Heart right ventricle (tissue), 16 donors: ENCODE measurements around the gene TENM4. TPM values are rescaled to one million over a fixed set of nuclear protein-coding genes. Genes with fewer than 3 reads are reported as not detected.

Source experiments
- ATAC-seq, 8 donors: fragments of 200-7000 bp; cut with Tn5 transposase; one replicate each; pipeline ENCODE4 v1.9.1; 2020; ENCODE audit warnings: mild to moderate bottlenecking in 8 of 8, moderate library complexity in 8 of 8, moderate number of reproducible peaks in 1 of 8
- DNase-seq, 2 donors: peaks; one replicate each; pipeline ENCODE4 v3.0.0-alpha.2; 2020
- H3K27ac ChIP-seq, 10 donors: fragments of 200-600 bp; sonication (generic) in 2 of 10; one replicate each; pipeline versions ENCODE4 v1.5.0 to v1.8.0; 2020 to 2022; ENCODE audit warnings: mild to moderate bottlenecking in 3 of 10
- H3K27me3 ChIP-seq, 7 donors: fragments of 200-600 bp; one replicate each; pipeline ENCODE4 v1.8.0; 2021 to 2022; ENCODE audit warnings: mild to moderate bottlenecking in 2 of 7
- H3K36me3 ChIP-seq, 9 donors: fragments of 200-600 bp; sonication (generic) in 1 of 9; one replicate each; pipeline versions ENCODE4 v1.5.0 to v1.8.0; 2020 to 2022; ENCODE audit warnings: mild to moderate bottlenecking in 2 of 9
- H3K4me1 ChIP-seq, 9 donors: fragments of 200-600 bp; sonication (generic) in 1 of 9; one replicate each; pipeline versions ENCODE4 v1.5.0 to v1.8.0; 2020 to 2022; ENCODE audit warnings: mild to moderate bottlenecking in 4 of 9
- H3K4me3 ChIP-seq, 10 donors: fragments of 200-600 bp; sonication (generic) in 2 of 10; one replicate each; pipeline versions ENCODE4 v1.5.0 to v1.8.0; 2020 to 2022; ENCODE audit warnings: mild to moderate bottlenecking in 7 of 10, moderate library complexity in 2 of 10
- H3K9me3 ChIP-seq, 11 donors: fragments of 200-600 bp in 10 of 11; sonication (generic) in 2 of 11; one replicate each; pipeline versions ENCODE4 v1.5.0 to v1.8.0; 2013 to 2022; ENCODE audit warnings: mild to moderate bottlenecking in 2 of 11, control low read depth in 1 of 11, moderate library complexity in 1 of 11
- WGBS, 2 donors: extraction: QIAGEN DNeasy Blood & Tissue Kit; methylation state at CpG; one replicate each; pipeline ENCODE4 v1.1.7; 2013; ENCODE audit warnings: inconsistent platforms in 1 of 2; 5-methylcytosine and 5-hydroxymethylcytosine counted together
- intact Hi-C, 10 donors: fragments of 100-400 bp; cut with DNase I; formaldehyde crosslinking; loops; one replicate each; pipeline versions ENCODE4 v1.11.1 to v1.14.2; 2022
- polyA plus RNA-seq, 2 donors: library from polyadenylated mRNA; stranded (reverse); fragments of 200-250 nt; gene quantifications; one replicate each; pipeline ENCODE4 v1.2.3, GENCODE V29; 2013
- total RNA-seq, 10 donors: library from RNA; stranded (reverse); fragmentation: NEBNext Ultra II Directional in 3 of 10; extraction: Animal tissue kit (Norgen Biotek cat#: 25700) in 3 of 10; gene quantifications; one replicate each; pipeline versions ENCODE4 v1.2.1 to v1.2.4, GENCODE V29; 2021 to 2023
- TF ChIP-seq, protein P1 (sequence below), 9 donors: fragments of 200-600 bp; sonication (generic) in 2 of 9; IDR thresholded peaks; one replicate each; pipeline versions ENCODE4 v1.5.0 to v1.8.0; 2021 to 2022; ENCODE audit warnings: antibody characterized with exemption in 9 of 9, mild to moderate bottlenecking in 5 of 9, moderate library complexity in 1 of 9
- donor health status: Arrhythmogenic right ventricular cardiomyopathy.
- donor health status: ischemic (EF 13 %, LVEDD 7.1; RV severe dilation, severe dysfunction).
- donor health status: healthy with polysubstance abuse.
- donor health status: DM: no; HTN: yes; CAD: no.
- donor health status: DM: no; HTN: no; CAD: no.
- donor health status: ischemic (EF 25% LVEDD 6.9; RV normal size, moderate dysfunction).
- donor health status: ischemic (EF 25% LVEDD 5.7; RV mildly dilated, moderate dysfunction).
- donor health status: healthy.
- donor health status: DM: yes; HTN: yes; CAD: no.
- donor health status: Ischemic cardiomyopathy.
- donor health status: ischemic (EF 35%, LVEDD 5.7; RV mildly dilated, moderate dysfunction).
- donor health status: nonischemic (EF 11% LVEDD 7.7; RV severe dilation, severe dysfunction).
- donor health status: DM: yes; HTN: yes; CAD: no.
- donor health status: PGD.
- donor health status: ischemic (EF 29% LVEDD 5.4; RV normal size, mild dysfunction).
- donor health status: nonischemic (EF 23%, LVEDD 6.1; RV moderate dilation, normal function).

TENM4 gene
- total and polyA plus RNA-seq, 12 donors = 0.10 to 3.6 (median 0.91) TPM

DNA sequence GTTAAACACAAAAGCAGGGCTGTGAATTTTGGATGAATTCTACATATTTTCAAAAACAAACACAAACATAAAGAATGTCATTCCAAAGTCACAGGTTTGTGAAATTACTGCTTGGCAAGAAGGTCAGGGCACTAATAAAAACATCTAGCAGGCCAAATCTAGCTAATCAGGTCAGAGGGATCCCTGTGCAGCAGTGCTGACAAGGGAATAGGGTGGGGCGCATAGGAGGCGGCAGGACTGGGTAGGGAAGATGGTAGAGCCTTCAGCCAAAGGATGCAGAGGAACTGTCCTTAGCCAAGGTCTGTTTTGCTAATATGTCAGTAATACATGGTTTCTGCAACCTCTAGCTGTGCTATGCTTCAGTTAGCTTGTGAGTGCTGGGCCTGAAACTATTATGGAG lies 396.6 kb downstream of the TENM4 start:
- H3K4me3 ChIP-seq = no peak overlapping the region
- peaks cover 0 to 22% (median 3%) of the 10 kb centered on the region in 7 donors for H3K27me3 ChIP-seq
- no peaks in the 10 kb centered on the region for H3K4me1 ChIP-seq
- DNase-seq (no peak), ATAC-seq (no peak)
- no peak overlapping the region for H3K27ac ChIP-seq
- no peaks in the 10 kb centered on the region for H3K36me3 ChIP-seq
- WGBS, 2 donors = 92 to 98% methylated on average over 2 of the region's 2 CpGs
- intact Hi-C loops = loop anchor here in 2 of 10 donors (10.0 kb wide), 2 partner anchors 239 to 269 kb away; no protein-coding TSS in a partner anchor
- TF ChIP-seq, protein P1, sequence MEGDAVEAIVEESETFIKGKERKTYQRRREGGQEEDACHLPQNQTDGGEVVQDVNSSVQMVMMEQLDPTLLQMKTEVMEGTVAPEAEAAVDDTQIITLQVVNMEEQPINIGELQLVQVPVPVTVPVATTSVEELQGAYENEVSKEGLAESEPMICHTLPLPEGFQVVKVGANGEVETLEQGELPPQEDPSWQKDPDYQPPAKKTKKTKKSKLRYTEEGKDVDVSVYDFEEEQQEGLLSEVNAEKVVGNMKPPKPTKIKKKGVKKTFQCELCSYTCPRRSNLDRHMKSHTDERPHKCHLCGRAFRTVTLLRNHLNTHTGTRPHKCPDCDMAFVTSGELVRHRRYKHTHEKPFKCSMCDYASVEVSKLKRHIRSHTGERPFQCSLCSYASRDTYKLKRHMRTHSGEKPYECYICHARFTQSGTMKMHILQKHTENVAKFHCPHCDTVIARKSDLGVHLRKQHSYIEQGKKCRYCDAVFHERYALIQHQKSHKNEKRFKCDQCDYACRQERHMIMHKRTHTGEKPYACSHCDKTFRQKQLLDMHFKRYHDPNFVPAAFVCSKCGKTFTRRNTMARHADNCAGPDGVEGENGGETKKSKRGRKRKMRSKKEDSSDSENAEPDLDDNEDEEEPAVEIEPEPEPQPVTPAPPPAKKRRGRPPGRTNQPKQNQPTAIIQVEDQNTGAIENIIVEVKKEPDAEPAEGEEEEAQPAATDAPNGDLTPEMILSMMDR (IDR thresholded peaks at IDR 0.05) = no peak
- H3K9me3 ChIP-seq = no peaks in the 10 kb centered on the region

DNA sequence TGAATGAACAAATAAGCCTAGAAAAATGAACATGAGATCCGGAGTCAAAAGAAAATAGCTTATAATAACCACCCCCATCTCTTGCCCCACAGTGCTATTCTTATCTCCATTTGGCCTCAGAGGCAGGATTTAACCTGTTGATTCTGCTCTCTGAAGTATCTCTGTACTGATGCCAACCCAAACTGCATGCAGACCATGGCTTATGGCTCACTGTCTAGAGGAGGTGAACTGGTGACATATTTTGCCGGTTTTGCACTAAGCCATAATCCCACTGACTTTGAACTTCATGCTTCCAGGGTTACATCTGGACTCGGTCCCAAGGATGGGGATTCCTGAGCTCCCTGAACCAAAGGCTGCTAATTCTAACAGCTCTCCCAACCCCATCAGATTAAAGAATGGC lies 397.1 kb downstream of the TENM4 start:
- H3K4me3 ChIP-seq = no peak overlapping the region
- 80 to 85% methylated on average over 3 of the region's 3 CpGs for WGBS, 2 donors
- TF ChIP-seq, protein P1 (IDR thresholded peaks at IDR 0.05) = no peak

DNA sequence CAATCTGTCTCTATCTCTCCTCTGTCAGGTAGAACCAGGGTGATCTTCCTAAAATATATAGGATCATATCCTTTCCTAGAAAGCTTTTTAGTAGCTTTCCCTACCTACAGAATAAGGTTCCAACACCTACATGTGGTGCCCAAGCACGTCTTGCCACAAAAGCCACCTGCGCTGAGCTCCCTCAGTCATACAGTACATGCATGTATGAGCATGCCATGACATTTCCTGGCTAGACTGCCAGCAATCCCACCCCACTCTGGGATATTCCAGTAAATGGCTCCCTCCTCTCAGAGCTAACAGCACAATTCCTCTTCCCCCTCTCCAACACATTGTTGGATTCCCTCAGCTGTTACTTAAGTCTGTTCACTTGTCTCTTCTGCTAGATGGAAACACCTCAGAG lies 398.0 kb downstream of the TENM4 start:
- Histone ChIP-seq H3K27ac (no peak overlapping the region), H3K4me1 (no peaks in the 10 kb centered on the region), H3K27me3 (peaks cover 0 to 22% (median 4%) of the 10 kb centered on the region in 7 donors), H3K36me3 (no peaks in the 10 kb centered on the region), H3K4me3 (no peak overlapping the region), H3K9me3 (no peaks in the 10 kb centered on the region)
- DNase-seq (no peak), ATAC-seq (no peak)
- intact Hi-C loops = loop anchor here in 2 of 10 donors (10.0 kb wide), 2 partner anchors 238 to 268 kb away; no protein-coding TSS in a partner anchor
- TF ChIP-seq, protein P1 (IDR thresholded peaks at IDR 0.05) = no peak
- 95 to 100% methylated on average over 2 of the region's 2 CpGs for WGBS, 2 donors

More for the DNA sequence above, 397.1 kb downstream of the TENM4 start:
- ATAC-seq = no peak
- H3K4me1 ChIP-seq = no peaks in the 10 kb centered on the region
- no peaks in the 10 kb centered on the region for H3K36me3 ChIP-seq
- intact Hi-C loops = loop anchor here in 2 of 10 donors (10.0 kb wide), 2 partner anchors 239 to 269 kb away; no protein-coding TSS in a partner anchor
- DNase-seq = no peak
- no peak overlapping the region for H3K27ac ChIP-seq
- peaks cover 0 to 22% (median 4%) of the 10 kb centered on the region in 7 donors for H3K27me3 ChIP-seq
- H3K9me3 ChIP-seq = no peaks in the 10 kb centered on the region

DNA sequence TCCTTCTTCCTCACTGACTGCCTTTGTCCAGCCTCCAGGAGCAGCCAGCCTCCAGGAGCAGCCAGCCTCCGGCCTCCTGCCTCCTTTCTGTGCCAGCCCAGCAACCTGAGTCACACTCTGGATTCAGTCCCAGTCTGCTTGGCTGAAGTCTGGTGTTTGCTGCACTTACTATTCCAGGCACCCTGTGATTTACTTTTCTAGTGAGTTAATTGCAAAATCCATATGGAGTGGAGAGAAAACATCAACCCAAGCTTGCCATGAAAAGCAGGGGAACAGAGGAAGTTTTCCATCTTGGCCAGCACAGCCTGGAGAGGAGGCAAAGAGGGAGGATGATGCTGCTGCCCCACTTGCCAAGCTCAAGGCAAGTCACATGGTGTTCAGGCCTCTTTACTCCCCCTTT lies 400.5 kb downstream of the TENM4 start:
- Histone ChIP-seq H3K4me3 (no peak overlapping the region), H3K36me3 (no peaks in the 10 kb centered on the region), H3K27ac (no peak overlapping the region), H3K9me3 (no peaks in the 10 kb centered on the region), H3K4me1 (no peaks in the 10 kb centered on the region), H3K27me3 (peaks cover 0 to 38% (median 4%) of the 10 kb centered on the region in 7 donors)
- 93 to 100% methylated on average over 1 of the region's 1 CpG for WGBS, 2 donors
- TF ChIP-seq, protein P1 (IDR thresholded peaks at IDR 0.05) = no peak
- intact Hi-C loops = loop anchor here in 2 of 10 donors (10.0 kb wide), 2 partner anchors 236 to 266 kb away; no protein-coding TSS in a partner anchor
- ATAC-seq (no peak), DNase-seq (no peak)
